Brain microvascular endothelial cell (primary cell): Measurements from ENCODE around the gene ITPKA.

Experiments used
- DNase-seq: peaks from one replicate; pipeline ENCODE4 v3.0.0-alpha.2; 2020
- H3K27ac ChIP-seq: fragments of 250-450 bp; sonication (Bioruptor Pico); 2 replicates; pipeline ENCODE4 v1.5.1; 2020; ENCODE audit warnings: mild to moderate bottlenecking, moderate library complexity
- H3K27me3 ChIP-seq: fragments of 250-450 bp; sonication (Bioruptor Pico); replicated peaks from 2 replicates; pipeline ENCODE4 v1.5.1; 2020; ENCODE audit warnings: mild to moderate bottlenecking
- H3K36me3 ChIP-seq: fragments of 250-450 bp; sonication (Bioruptor Pico); replicated peaks from 2 replicates; pipeline ENCODE4 v1.5.1; 2020; ENCODE audit warnings: mild to moderate bottlenecking
- H3K4me3 ChIP-seq: 2 replicates; pipeline ENCODE4 v1.5.1; 2011; ENCODE audit warnings: low read depth, mild to moderate bottlenecking, control low read depth, low read length, moderate library complexity
- in situ Hi-C: cut with HindIII; loops from 2 replicates; pipeline ENCODE4 v1.10.0; 2017; ENCODE audit warnings: low sequenced_read_pairs, low pct_ligation_motif_present
- TF ChIP-seq, protein P1 (sequence below): IDR thresholded peaks from 2 replicates; pipeline ENCODE4 v1.5.1; 2011; ENCODE audit warnings: low read depth, mild to moderate bottlenecking, moderate library complexity, low read length, control low read depth, inconsistent platforms; ENCODE audit errors: missing control alignments

The ITPKA gene

DNA sequence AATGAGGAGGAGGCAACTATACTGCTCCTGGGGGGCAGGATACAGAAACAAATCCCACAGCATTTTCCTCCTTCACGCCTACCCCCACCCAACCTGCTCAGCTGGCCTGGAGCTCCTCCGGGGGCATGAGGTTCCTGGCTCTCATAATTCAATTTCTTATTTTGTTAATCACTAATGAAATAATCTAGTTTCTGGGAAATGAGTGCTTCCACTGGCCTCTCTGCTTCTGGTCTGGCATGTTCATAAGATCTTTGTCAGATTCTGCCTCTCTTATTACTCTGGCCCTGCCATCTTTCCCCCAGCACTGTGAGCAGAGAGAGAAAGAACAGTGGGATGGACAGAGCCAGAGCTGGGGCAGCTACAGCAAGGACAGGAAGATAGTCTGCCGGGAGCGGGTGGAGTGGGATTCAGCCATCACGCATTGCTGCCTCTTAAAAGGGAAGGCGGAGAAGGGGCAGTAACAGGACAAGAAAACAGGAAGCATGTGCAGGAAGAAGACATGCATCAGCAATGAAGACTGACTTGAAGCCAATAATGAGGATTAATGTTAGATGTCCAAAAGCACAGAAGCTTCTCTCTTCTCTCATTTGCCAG, 36.8 kb downstream of the ITPKA start:
- no peak overlapping the region for H3K27ac ChIP-seq
- in situ Hi-C loops = no loop called here

DNA sequence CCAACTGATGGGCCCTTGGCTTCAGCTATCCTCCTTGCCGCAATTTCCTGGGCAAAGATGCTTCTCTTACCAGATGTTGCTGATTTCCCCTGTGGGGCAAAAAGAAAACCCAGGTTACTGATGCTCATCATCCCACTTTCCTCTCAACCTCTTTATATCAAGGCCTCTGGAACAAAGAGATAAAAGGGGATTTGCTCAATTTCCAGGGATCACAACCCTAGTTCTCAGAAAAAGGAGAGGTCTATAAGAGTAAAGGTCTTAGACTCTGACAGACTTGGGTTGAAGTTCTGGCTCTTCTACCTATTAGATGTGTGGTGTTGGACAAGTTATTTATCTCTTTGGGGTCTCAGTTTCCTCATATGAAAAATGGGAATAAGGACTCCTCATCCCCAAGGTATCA, 41.9 kb downstream of the ITPKA start:
- H3K36me3 ChIP-seq = peaks cover 33% of the 10 kb centered on the region
- H3K27ac ChIP-seq = no peak overlapping the region

More for the DNA sequence above, 36.8 kb downstream of the ITPKA start:
- TF ChIP-seq, protein P1, sequence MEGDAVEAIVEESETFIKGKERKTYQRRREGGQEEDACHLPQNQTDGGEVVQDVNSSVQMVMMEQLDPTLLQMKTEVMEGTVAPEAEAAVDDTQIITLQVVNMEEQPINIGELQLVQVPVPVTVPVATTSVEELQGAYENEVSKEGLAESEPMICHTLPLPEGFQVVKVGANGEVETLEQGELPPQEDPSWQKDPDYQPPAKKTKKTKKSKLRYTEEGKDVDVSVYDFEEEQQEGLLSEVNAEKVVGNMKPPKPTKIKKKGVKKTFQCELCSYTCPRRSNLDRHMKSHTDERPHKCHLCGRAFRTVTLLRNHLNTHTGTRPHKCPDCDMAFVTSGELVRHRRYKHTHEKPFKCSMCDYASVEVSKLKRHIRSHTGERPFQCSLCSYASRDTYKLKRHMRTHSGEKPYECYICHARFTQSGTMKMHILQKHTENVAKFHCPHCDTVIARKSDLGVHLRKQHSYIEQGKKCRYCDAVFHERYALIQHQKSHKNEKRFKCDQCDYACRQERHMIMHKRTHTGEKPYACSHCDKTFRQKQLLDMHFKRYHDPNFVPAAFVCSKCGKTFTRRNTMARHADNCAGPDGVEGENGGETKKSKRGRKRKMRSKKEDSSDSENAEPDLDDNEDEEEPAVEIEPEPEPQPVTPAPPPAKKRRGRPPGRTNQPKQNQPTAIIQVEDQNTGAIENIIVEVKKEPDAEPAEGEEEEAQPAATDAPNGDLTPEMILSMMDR = no peak
- DNase-seq = no peak
- peaks cover 69% of the 10 kb centered on the region for H3K36me3 ChIP-seq
- no peak overlapping the region for H3K4me3 ChIP-seq
- H3K27me3 ChIP-seq = no peaks in the 10 kb centered on the region

DNA sequence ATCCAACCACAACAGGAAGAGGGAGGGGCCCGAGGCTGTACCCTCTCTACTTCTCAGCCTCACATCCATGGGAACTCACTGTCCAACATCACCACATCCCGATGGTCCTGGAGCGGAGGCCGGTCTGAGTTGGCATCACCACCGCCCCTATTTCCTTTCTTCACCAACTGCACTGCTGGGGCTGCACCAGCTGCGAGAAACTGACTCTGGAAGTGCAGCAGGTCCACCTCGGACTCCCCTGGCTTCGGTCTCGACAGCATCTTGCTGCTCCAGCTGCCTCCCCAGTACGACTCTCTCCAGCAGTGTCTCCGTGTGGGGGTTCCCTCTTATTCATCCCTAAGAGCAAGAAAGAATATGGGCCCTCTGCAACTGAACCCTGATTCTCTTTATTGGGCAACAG, 43.2 kb downstream of the ITPKA start:
- H3K36me3 ChIP-seq = peaks cover 32% of the 10 kb centered on the region
- in situ Hi-C loops = no loop called here
- H3K4me3 ChIP-seq = no peak overlapping the region

More for the DNA sequence above, 41.9 kb downstream of the ITPKA start:
- TF ChIP-seq, protein P1 = no peak
- in situ Hi-C loops = no loop called here
- no peak for DNase-seq
- no peak overlapping the region for H3K4me3 ChIP-seq
- no peaks in the 10 kb centered on the region for H3K27me3 ChIP-seq

GRCh38 chr15:41543521-41543870, 49.8 kb downstream of the ITPKA start:
- H3K27me3 ChIP-seq = no peaks in the 10 kb centered on the region
- H3K27ac ChIP-seq = no peak overlapping the region
- in situ Hi-C loops = no loop called here
- TF ChIP-seq, protein P1 = no peak
- no peak for DNase-seq
- no peaks in the 10 kb centered on the region for H3K36me3 ChIP-seq
- H3K4me3 ChIP-seq = peak overlapping the region; percentile 98

More for the DNA sequence above, 43.2 kb downstream of the ITPKA start:
- Histone ChIP-seq H3K27ac (no peak overlapping the region), H3K27me3 (no peaks in the 10 kb centered on the region)
- TF ChIP-seq, protein P1 = no peak
- DNase-seq = no peak

DNA sequence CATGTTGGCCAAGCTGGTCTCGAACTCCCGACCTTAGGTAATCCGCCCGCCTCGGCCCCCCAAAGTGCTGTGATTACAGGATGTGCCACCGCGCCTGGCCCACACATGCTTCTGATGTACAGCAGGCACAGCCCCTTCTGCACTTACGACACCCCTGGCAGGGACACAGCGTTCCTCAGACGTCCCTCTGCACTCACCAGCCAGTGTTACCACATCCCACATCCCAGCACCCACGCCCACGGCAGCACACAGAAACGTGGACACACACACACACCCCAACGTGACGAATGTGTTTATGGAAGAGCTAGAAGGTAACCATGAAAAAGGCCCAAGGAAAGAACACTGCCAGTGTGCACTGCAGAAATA, 51.0 kb downstream of the ITPKA start:
- no peaks in the 10 kb centered on the region for H3K27me3 ChIP-seq
- no peaks in the 10 kb centered on the region for H3K36me3 ChIP-seq
- no peak for DNase-seq
- TF ChIP-seq, protein P1 = no peak
- in situ Hi-C loops = no loop called here
- H3K27ac ChIP-seq = no peak overlapping the region
- no peak overlapping the region for H3K4me3 ChIP-seq

- Histone ChIP-seq H3K36me3 (no peaks in the 10 kb centered on the region), H3K27me3 (no peaks in the 10 kb centered on the region), H3K27ac (no peak overlapping the region), H3K4me3 (no peak overlapping the region)
- no peak for DNase-seq
- TF ChIP-seq, protein P1 = no peak
- in situ Hi-C loops = no loop called here
Measured at GRCh38 chr15:41545218-41545617, 51.5 kb downstream of the ITPKA start.
